Measurements from ENCODE around the gene ETFBKMT.

Gene ETFBKMT

GRCh38 chr12:31626270-31626995, 33.1 kb upstream of the ETFBKMT start:
- H3K18ac ChIP-seq (ENCODE audit: low read length): no peak overlapping the region
- no peak overlapping the region for H2AK5ac ChIP-seq (ENCODE audit: low read length)
- H2BK15ac ChIP-seq (replicated peaks; ENCODE audit: low read depth): no peak overlapping the region
- H3K9ac ChIP-seq (ENCODE audit: low read length): no peak overlapping the region
- no peak overlapping the region for H3K56ac ChIP-seq (ENCODE audit: low read length)
- H3K36me3 ChIP-seq (ENCODE audit: control insufficient read depth, insufficient read depth, low read length): no peaks in the 10 kb centered on the region
- no peaks in the 10 kb centered on the region for H3K79me1 ChIP-seq (ENCODE audit: low read length)
- no peak overlapping the region for H3K4ac ChIP-seq (ENCODE audit: low read depth, low read length)
- H3K27me3 ChIP-seq (ENCODE audit: insufficient read depth, low read length, poor library complexity): no peaks in the 10 kb centered on the region
- H3K79me2 ChIP-seq (ENCODE audit: control insufficient read depth, insufficient read depth, low read length): no peaks in the 10 kb centered on the region
- H2BK120ac ChIP-seq (ENCODE audit: low read depth, low read length): no peak overlapping the region
- H3K4me1 ChIP-seq (ENCODE audit: control insufficient read depth, low read depth, low read length): no peaks in the 10 kb centered on the region
- no peak overlapping the region for H3K27ac ChIP-seq (ENCODE audit: low read depth, low read length)
- no peak overlapping the region for H2BK5ac ChIP-seq (ENCODE audit: low read length)
- WGBS (ENCODE audit: extremely low coverage, insufficient coverage, low lambda C conversion rate): no CpG with 5 or more reads among the region's 7 CpGs
- no peak overlapping the region for H3K23ac ChIP-seq (ENCODE audit: low read length)
- no peak overlapping the region for H3K4me3 ChIP-seq (ENCODE audit: low read length)
- H4K8ac ChIP-seq (ENCODE audit: low read depth, low read length): no peak overlapping the region
- H4K5ac ChIP-seq (ENCODE audit: low read length): no peak overlapping the region
- no peak for DNase-seq
- no peak overlapping the region for H3K4me2 ChIP-seq (ENCODE audit: low read length)

GRCh38 chr12:31627456-31628054, 31.9 kb upstream of the ETFBKMT start:
- no peak overlapping the region for H3K18ac ChIP-seq (ENCODE audit: low read length)
- no peaks in the 10 kb centered on the region for H3K4me1 ChIP-seq (ENCODE audit: control insufficient read depth, low read depth, low read length)
- no peak overlapping the region for H2BK120ac ChIP-seq (ENCODE audit: low read depth, low read length)
- no CpG with 5 or more reads among the region's 5 CpGs for WGBS (ENCODE audit: extremely low coverage, insufficient coverage, low lambda C conversion rate)
- H3K4ac ChIP-seq (ENCODE audit: low read depth, low read length): no peak overlapping the region
- no peak overlapping the region for H3K56ac ChIP-seq (ENCODE audit: low read length)
- no peak overlapping the region for H3K9ac ChIP-seq (ENCODE audit: low read length)
- H3K79me1 ChIP-seq (ENCODE audit: low read length): no peaks in the 10 kb centered on the region
- H2BK15ac ChIP-seq (replicated peaks; ENCODE audit: low read depth): no peak overlapping the region
- H2AK5ac ChIP-seq (ENCODE audit: low read length): no peak overlapping the region
- no peak overlapping the region for H3K23ac ChIP-seq (ENCODE audit: low read length)
- H4K5ac ChIP-seq (ENCODE audit: low read length): no peak overlapping the region
- H3K27ac ChIP-seq (ENCODE audit: low read depth, low read length): no peak overlapping the region
- no peak for DNase-seq
- H2BK5ac ChIP-seq (ENCODE audit: low read length): no peak overlapping the region
- H3K4me2 ChIP-seq (ENCODE audit: low read length): no peak overlapping the region
- H3K79me2 ChIP-seq (ENCODE audit: control insufficient read depth, insufficient read depth, low read length): no peaks in the 10 kb centered on the region
- H3K36me3 ChIP-seq (ENCODE audit: control insufficient read depth, insufficient read depth, low read length): no peaks in the 10 kb centered on the region
- no peak overlapping the region for H4K8ac ChIP-seq (ENCODE audit: low read depth, low read length)
- H3K4me3 ChIP-seq (ENCODE audit: low read length): no peak overlapping the region
- no peaks in the 10 kb centered on the region for H3K27me3 ChIP-seq (ENCODE audit: insufficient read depth, low read length, poor library complexity)

- H3K36me3 ChIP-seq (ENCODE audit: control insufficient read depth, insufficient read depth, low read length): no peaks in the 10 kb centered on the region
- DNase-seq: no peak
- H2AK5ac ChIP-seq (ENCODE audit: low read length): no peak overlapping the region
- no peak overlapping the region for H2BK15ac ChIP-seq (replicated peaks; ENCODE audit: low read depth)
- no peaks in the 10 kb centered on the region for H3K79me2 ChIP-seq (ENCODE audit: control insufficient read depth, insufficient read depth, low read length)
- H3K4me3 ChIP-seq (ENCODE audit: low read length): no peak overlapping the region
- no CpG with 5 or more reads among the region's 16 CpGs for WGBS (ENCODE audit: extremely low coverage, insufficient coverage, low lambda C conversion rate)
- H3K9ac ChIP-seq (ENCODE audit: low read length): no peak overlapping the region
- no peak overlapping the region for H4K8ac ChIP-seq (ENCODE audit: low read depth, low read length)
- H3K4ac ChIP-seq (ENCODE audit: low read depth, low read length): no peak overlapping the region
- H3K79me1 ChIP-seq (ENCODE audit: low read length): no peaks in the 10 kb centered on the region
- no peak overlapping the region for H2BK120ac ChIP-seq (ENCODE audit: low read depth, low read length)
- no peaks in the 10 kb centered on the region for H3K4me1 ChIP-seq (ENCODE audit: control insufficient read depth, low read depth, low read length)
- H3K56ac ChIP-seq (ENCODE audit: low read length): no peak overlapping the region
- no peak overlapping the region for H2BK5ac ChIP-seq (ENCODE audit: low read length)
- H3K27ac ChIP-seq (ENCODE audit: low read depth, low read length): no peak overlapping the region
- H3K18ac ChIP-seq (ENCODE audit: low read length): no peak overlapping the region
- no peak overlapping the region for H4K5ac ChIP-seq (ENCODE audit: low read length)
- no peaks in the 10 kb centered on the region for H3K27me3 ChIP-seq (ENCODE audit: insufficient read depth, low read length, poor library complexity)
- no peak overlapping the region for H3K4me2 ChIP-seq (ENCODE audit: low read length)
- H3K23ac ChIP-seq (ENCODE audit: low read length): no peak overlapping the region
These were observed 29.4 kb upstream of the ETFBKMT start for GRCh38 chr12:31629756-31630732.

- Histone ChIP-seq H3K23ac (ENCODE audit: low read length) (no peak overlapping the region), H4K5ac (ENCODE audit: low read length) (no peak overlapping the region), H3K4ac (ENCODE audit: low read depth, low read length) (no peak overlapping the region), H3K27ac (ENCODE audit: low read depth, low read length) (no peak overlapping the region), H2BK15ac (replicated peaks; ENCODE audit: low read depth) (no peak overlapping the region), H3K9ac (ENCODE audit: low read length) (no peak overlapping the region), H4K8ac (ENCODE audit: low read depth, low read length) (no peak overlapping the region), H3K4me3 (ENCODE audit: low read length) (no peak overlapping the region), H3K79me1 (ENCODE audit: low read length) (no peaks in the 10 kb centered on the region), H3K27me3 (ENCODE audit: insufficient read depth, low read length, poor library complexity) (no peaks in the 10 kb centered on the region), H2BK120ac (ENCODE audit: low read depth, low read length) (no peak overlapping the region), H3K18ac (ENCODE audit: low read length) (no peak overlapping the region), H3K79me2 (ENCODE audit: control insufficient read depth, insufficient read depth, low read length) (no peaks in the 10 kb centered on the region), H3K56ac (ENCODE audit: low read length) (no peak overlapping the region), H3K36me3 (ENCODE audit: control insufficient read depth, insufficient read depth, low read length) (no peaks in the 10 kb centered on the region), H3K4me1 (ENCODE audit: control insufficient read depth, low read depth, low read length) (no peaks in the 10 kb centered on the region), H3K4me2 (ENCODE audit: low read length) (no peak overlapping the region), H2BK5ac (ENCODE audit: low read length) (no peak overlapping the region), H2AK5ac (ENCODE audit: low read length) (no peak overlapping the region)
- DNase-seq: no peak
- no CpG with 5 or more reads among the region's 6 CpGs for WGBS (ENCODE audit: extremely low coverage, insufficient coverage, low lambda C conversion rate)
These were observed 28.3 kb upstream of the ETFBKMT start for GRCh38 chr12:31631023-31631724.

- no peak overlapping the region for H2BK120ac ChIP-seq (ENCODE audit: low read depth, low read length)
- H3K79me2 ChIP-seq (ENCODE audit: control insufficient read depth, insufficient read depth, low read length): no peaks in the 10 kb centered on the region
- H3K9ac ChIP-seq (ENCODE audit: low read length): no peak overlapping the region
- no peak overlapping the region for H3K4ac ChIP-seq (ENCODE audit: low read depth, low read length)
- no peak overlapping the region for H4K8ac ChIP-seq (ENCODE audit: low read depth, low read length)
- H2BK15ac ChIP-seq (replicated peaks; ENCODE audit: low read depth): no peak overlapping the region
- no peak overlapping the region for H3K56ac ChIP-seq (ENCODE audit: low read length)
- H3K4me3 ChIP-seq (ENCODE audit: low read length): no peak overlapping the region
- no peaks in the 10 kb centered on the region for H3K4me1 ChIP-seq (ENCODE audit: control insufficient read depth, low read depth, low read length)
- no peak overlapping the region for H3K23ac ChIP-seq (ENCODE audit: low read length)
- no peaks in the 10 kb centered on the region for H3K79me1 ChIP-seq (ENCODE audit: low read length)
- H3K27me3 ChIP-seq (ENCODE audit: insufficient read depth, low read length, poor library complexity): no peaks in the 10 kb centered on the region
- no peak overlapping the region for H2BK5ac ChIP-seq (ENCODE audit: low read length)
- no peak overlapping the region for H3K4me2 ChIP-seq (ENCODE audit: low read length)
- H2AK5ac ChIP-seq (ENCODE audit: low read length): no peak overlapping the region
- H3K27ac ChIP-seq (ENCODE audit: low read depth, low read length): no peak overlapping the region
- H3K36me3 ChIP-seq (ENCODE audit: control insufficient read depth, insufficient read depth, low read length): no peaks in the 10 kb centered on the region
- no peak overlapping the region for H4K5ac ChIP-seq (ENCODE audit: low read length)
- H3K18ac ChIP-seq (ENCODE audit: low read length): no peak overlapping the region
- no peak for DNase-seq
- no CpG with 5 or more reads among the region's 12 CpGs for WGBS (ENCODE audit: extremely low coverage, insufficient coverage, low lambda C conversion rate)
These were observed 27.7 kb upstream of the ETFBKMT start for GRCh38 chr12:31631809-31632208.

Measured in mesendoderm (in vitro differentiated cells).